Right lobe of liver (tissue), 6 donors: Measurements from ENCODE around the gene KIF25. TPM values are rescaled to one million over a fixed set of nuclear protein-coding genes. Genes with fewer than 3 reads are reported as not detected.
A peak's percentile ranks its signal among the peaks of the same experiment; 100 is the strongest.

Source experiments
- ATAC-seq, 4 donors: fragments of 200-7000 bp; cut with Tn5 transposase; one replicate each; pipeline ENCODE4 v1.9.1; 2020; ENCODE audit warnings: mild to moderate bottlenecking in 4 of 4, moderate library complexity in 4 of 4
- DNase-seq, 3 donors: peaks; one replicate each; pipeline ENCODE4 v3.0.0-alpha.2; 2020
- H3K27ac ChIP-seq, 3 donors: fragments of 200-600 bp; one replicate each; pipeline ENCODE4 v1.8.0; 2022
- H3K27me3 ChIP-seq, 2 donors: fragments of 200-600 bp; one replicate each; pipeline ENCODE4 v1.8.0; 2022
- H3K36me3 ChIP-seq, 4 donors: fragments of 200-600 bp; sonication (generic) in 1 of 4; one replicate each; pipeline versions ENCODE4 v1.5.1 to v1.8.0; 2017 to 2022; ENCODE audit warnings: control low read depth in 1 of 4
- H3K4me1 ChIP-seq, 4 donors: fragments of 200-600 bp; sonication (generic) in 1 of 4; one replicate each; pipeline versions ENCODE4 v1.5.1 to v1.8.0; 2017 to 2022; ENCODE audit warnings: control low read depth in 1 of 4
- H3K4me3 ChIP-seq, 3 donors: fragments of 200-600 bp; one replicate each; pipeline ENCODE4 v1.8.0; 2022
- H3K9me3 ChIP-seq, 4 donors: fragments of 200-600 bp; sonication (generic) in 1 of 4; one replicate each; pipeline versions ENCODE4 v1.5.1 to v1.8.0; 2017 to 2022; ENCODE audit warnings: control low read depth in 1 of 4
- POLR2A ChIP-seq: fragments of 450-650 bp; IDR thresholded peaks from one replicate; pipeline ENCODE4 v1.6.1; 2017; ENCODE audit warnings: antibody characterized with exemption, mild to moderate bottlenecking
- WGBS: methylation state at CpG from one replicate; pipeline ENCODE4 v1.1.6; 2018; ENCODE audit warnings: low coverage, low lambda C conversion rate; ENCODE audit not compliant: insufficient coverage; ENCODE audit errors: missing lambda C conversion rate; 5-methylcytosine and 5-hydroxymethylcytosine counted together
- intact Hi-C, 2 donors: fragments of 100-400 bp; cut with DNase I; formaldehyde crosslinking; loops; one replicate each; pipeline versions ENCODE4 v1.11.2 to v1.14.1; 2022
- total RNA-seq, 6 experiments: library from RNA; depleted of rRNA in 2 of 6; stranded (reverse); fragments of >200 nt in 2 of 6; fragmentation: NEBNext Ultra II Directional in 3 of 6; extraction: Animal tissue kit (Norgen Biotek cat#: 25700) in 3 of 6; gene quantifications; one replicate each; pipeline versions ENCODE4 v1.1.0 to v1.2.4, GENCODE V29; 2016 to 2023
- TF ChIP-seq, protein P1 (sequence below), 4 donors: fragments of 200-600 bp in 3 of 4; fragments of 450-650 bp in 1 of 4; IDR thresholded peaks; one replicate each; pipeline versions ENCODE4 v1.5.1 to v1.8.0; 2016 to 2022; ENCODE audit warnings: antibody characterized with exemption in 4 of 4, mild to moderate bottlenecking in 2 of 4
- donor health status: DM: no; HTN: yes; CAD: no.
- donor health status: DM: no; HTN: no; CAD: no.
- donor health status: DM: no; HTN: no; CAD: no.
- donor health status: DM: no; HTN: yes; CAD: no.
- donor health status: DM: no; HTN: yes; CAD: no.

The KIF25 gene
- total RNA-seq, 6 experiments from 2014 or later = 0.15 TPM; not detected in 5

DNA sequence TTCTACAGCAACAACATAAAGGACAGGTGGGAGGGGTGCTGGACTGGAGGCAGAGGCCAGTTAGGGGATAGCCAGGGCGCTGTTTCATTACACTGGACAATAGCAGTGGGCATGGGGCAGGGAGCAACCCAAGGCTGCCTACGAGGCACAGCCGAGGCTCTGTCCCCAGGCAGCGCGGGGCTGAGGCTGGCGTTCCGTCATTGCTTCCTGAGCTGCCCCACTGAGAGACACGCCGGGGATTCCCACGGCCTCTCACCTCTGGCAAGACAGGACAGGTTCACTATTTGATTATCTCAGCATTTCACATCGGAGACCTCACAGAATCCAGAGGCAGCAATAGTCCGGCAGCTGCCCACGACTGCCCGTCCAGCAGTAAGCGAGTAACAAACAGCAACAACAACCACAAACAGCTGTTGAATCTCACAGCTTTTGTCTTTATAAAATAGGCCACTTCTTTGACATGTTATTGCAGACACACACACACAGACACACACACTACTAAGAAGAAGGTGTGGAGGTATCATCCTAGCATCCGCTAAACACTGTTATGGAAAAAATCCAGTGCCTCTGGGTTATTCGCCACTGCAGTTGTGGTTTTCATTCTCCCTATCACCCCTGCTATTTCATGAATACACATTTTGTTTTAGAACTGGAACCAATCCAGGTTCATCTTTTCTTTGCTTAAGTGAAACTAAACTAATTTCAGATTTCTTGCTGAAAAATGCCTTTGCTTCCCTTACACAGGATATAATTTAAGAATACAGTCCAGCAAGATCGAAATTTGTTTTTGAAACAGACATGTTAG, 19.5 kb downstream of the KIF25 start:
- H3K27ac ChIP-seq = no peak overlapping the region
- H3K9me3 ChIP-seq = no peaks in the 10 kb centered on the region
- 83% methylated on average over 7 of the region's 18 CpGs for WGBS
- H3K4me1 ChIP-seq = peaks cover 0 to 5% (median 0%) of the 10 kb centered on the region in 4 donors
- no peak overlapping the region for H3K4me3 ChIP-seq
- H3K36me3 ChIP-seq = no peaks in the 10 kb centered on the region
- peak in 1 of 3 donors; percentile 42 for DNase-seq
- intact Hi-C loops = no loop called here
- peak in 3 of 4 donors; percentile 57 to 85 (median 61) for ATAC-seq
- TF ChIP-seq, protein P1, sequence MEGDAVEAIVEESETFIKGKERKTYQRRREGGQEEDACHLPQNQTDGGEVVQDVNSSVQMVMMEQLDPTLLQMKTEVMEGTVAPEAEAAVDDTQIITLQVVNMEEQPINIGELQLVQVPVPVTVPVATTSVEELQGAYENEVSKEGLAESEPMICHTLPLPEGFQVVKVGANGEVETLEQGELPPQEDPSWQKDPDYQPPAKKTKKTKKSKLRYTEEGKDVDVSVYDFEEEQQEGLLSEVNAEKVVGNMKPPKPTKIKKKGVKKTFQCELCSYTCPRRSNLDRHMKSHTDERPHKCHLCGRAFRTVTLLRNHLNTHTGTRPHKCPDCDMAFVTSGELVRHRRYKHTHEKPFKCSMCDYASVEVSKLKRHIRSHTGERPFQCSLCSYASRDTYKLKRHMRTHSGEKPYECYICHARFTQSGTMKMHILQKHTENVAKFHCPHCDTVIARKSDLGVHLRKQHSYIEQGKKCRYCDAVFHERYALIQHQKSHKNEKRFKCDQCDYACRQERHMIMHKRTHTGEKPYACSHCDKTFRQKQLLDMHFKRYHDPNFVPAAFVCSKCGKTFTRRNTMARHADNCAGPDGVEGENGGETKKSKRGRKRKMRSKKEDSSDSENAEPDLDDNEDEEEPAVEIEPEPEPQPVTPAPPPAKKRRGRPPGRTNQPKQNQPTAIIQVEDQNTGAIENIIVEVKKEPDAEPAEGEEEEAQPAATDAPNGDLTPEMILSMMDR (IDR thresholded peaks at IDR 0.05) = no peak
- no peak for TF ChIP-seq POLR2A
- H3K27me3 ChIP-seq = no peaks in the 10 kb centered on the region

DNA sequence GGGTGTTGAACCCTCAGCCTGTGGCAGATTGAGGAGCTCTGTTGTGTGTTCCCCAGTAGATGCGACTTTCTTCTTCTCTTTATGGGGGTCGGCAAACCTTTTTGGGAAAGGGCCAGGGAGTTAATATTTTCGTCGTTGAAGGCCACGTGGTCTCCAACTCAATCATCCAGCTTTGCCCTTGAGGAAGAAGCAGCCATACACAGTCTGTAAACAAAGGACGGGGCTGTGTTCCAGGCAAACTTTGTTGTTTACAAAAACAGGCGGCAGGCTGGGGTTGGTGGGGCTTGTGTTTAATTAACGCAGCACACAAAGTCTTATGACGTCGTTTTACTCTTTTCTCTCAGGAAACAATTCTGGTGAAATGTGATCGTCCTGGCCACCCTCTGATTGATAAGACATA, 20.2 kb downstream of the KIF25 start:
- WGBS = 34% methylated on average over 11 of the region's 11 CpGs
- TF ChIP-seq POLR2A = no peak
- TF ChIP-seq, protein P1 (IDR thresholded peaks at IDR 0.05) = no peak
- Histone ChIP-seq H3K36me3 (no peaks in the 10 kb centered on the region), H3K9me3 (no peaks in the 10 kb centered on the region), H3K4me1 (peaks cover 0 to 5% (median 0%) of the 10 kb centered on the region in 4 donors), H3K27ac (no peak overlapping the region), H3K27me3 (no peaks in the 10 kb centered on the region), H3K4me3 (no peak overlapping the region)
- peak in 1 of 3 donors; percentile 68 for DNase-seq
- peak; percentile 72 to 85 (median 77) for ATAC-seq
- intact Hi-C loops = no loop called here

DNA sequence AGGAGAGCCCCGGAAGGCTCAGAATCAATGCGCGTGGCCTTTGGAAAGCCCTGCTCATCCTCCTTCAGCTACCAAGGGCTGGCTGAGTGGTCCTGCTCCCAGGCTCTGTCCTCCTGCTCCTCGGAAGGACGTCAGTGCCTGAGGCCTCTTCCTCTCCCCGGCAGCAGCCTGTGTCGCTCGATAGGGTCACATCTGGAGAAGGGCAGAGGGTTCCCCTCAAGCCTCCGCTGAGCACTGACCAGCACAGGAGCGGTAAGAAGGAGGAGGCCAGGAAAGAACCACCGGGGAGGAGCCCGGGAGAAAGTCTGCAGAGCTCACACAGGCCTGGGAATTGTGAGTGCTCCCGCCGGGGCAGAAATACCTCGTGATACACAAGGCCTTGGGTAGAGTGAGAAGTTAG, 21.2 kb downstream of the KIF25 start:
- no peak for DNase-seq
- Histone ChIP-seq H3K4me1 (peaks cover 0 to 7% (median under 1%) of the 10 kb centered on the region in 4 donors), H3K9me3 (no peaks in the 10 kb centered on the region), H3K27ac (no peak overlapping the region), H3K4me3 (no peak overlapping the region), H3K27me3 (no peaks in the 10 kb centered on the region), H3K36me3 (no peaks in the 10 kb centered on the region)
- intact Hi-C loops = no loop called here
- TF ChIP-seq POLR2A = no peak
- TF ChIP-seq, protein P1 (IDR thresholded peaks at IDR 0.05) = no peak
- ATAC-seq = no peak
- 87% methylated on average over 6 of the region's 15 CpGs for WGBS

DNA sequence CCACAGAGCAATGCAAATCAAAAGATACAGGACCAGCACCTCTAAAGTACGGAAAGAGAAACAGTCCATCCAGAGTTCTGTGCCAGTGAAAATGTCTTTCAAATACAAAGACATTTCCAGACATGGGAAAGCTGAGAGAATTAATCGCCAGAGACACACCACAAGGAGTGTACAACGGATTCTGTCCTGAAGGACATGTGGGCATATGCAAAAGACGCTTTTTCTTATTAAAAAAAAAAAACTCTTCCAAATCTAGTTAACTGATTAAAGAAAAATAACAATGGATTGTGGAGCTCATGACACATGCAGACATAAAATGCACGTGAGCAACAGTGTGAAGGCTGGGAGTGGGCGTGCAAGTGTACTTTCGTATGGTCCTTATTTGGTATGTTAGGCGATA, 22.8 kb downstream of the KIF25 start:
- DNase-seq = no peak
- Histone ChIP-seq H3K9me3 (no peaks in the 10 kb centered on the region), H3K27me3 (no peaks in the 10 kb centered on the region), H3K4me1 (peaks cover 0 to 10% (median 2%) of the 10 kb centered on the region in 4 donors), H3K27ac (no peak overlapping the region), H3K4me3 (no peak overlapping the region), H3K36me3 (no peaks in the 10 kb centered on the region)
- 88% methylated on average over 8 of the region's 8 CpGs for WGBS
- TF ChIP-seq, protein P1 (IDR thresholded peaks at IDR 0.05) = no peak
- no peak for TF ChIP-seq POLR2A
- no peak for ATAC-seq
- intact Hi-C loops = no loop called here
